A549 (cell line): ENCODE results near the gene SCYGR8. TPM values are rescaled to one million over a fixed set of nuclear protein-coding genes. Genes with fewer than 3 reads are reported as not detected.
"Not testable (repeated sequence)": the region's sequence is repeated elsewhere in the genome, so short reads cannot be mapped to it uniquely, and the experiment has no call there.

Experiments
- ATAC-seq, 2 experiments: fragments of 200-7000 bp in 1 of 2; fragments of >200 bp in 1 of 2; cut with Nextera tagmentation in 1 of 2; cut with Tn5 transposase in 1 of 2; 3 replicates each; pipeline versions ENCODE4 v1.8.0 to v1.9.1; 2018 to 2020; ENCODE audit warnings: mild to moderate bottlenecking in 1 of 2, moderate library complexity in 1 of 2
- CTCF ChIA-PET: fragments of 300-600 bp; sonication (Branson Sonifier 250); formaldehyde crosslinking; extraction: SDS; loops from one replicate; lab custom pipeline; 2021; ENCODE audit warnings: antibody characterized with exemption, inconsistent platforms; lab: Yijun Ruan, JAX
- POLR2A ChIA-PET: fragments of 350-600 bp; formaldehyde crosslinking; extraction: SDS; loops from one replicate; lab custom pipeline; 2021; ENCODE audit warnings: antibody characterized with exemption, inconsistent platforms; lab: Yijun Ruan, JAX
- DNase-seq, 2 experiments: peaks; one replicate each; pipeline versions ENCODE4 v3.0.0 to v3.0.0-alpha.2; 2011 to 2016; ENCODE audit warnings: low read depth in 1 of 2, low spot score in 1 of 2
- FAIRE-seq: peaks from 2 replicates; lab custom pipeline; 2011; peaks lifted over from hg19 to GRCh38; lab: Jason Lieb, UNC
- H3K27ac ChIP-seq, 2 experiments: fragments of >200 bp; sonication (Bioruptor Twin); formaldehyde crosslinking; 3 replicates each; pipeline ENCODE4 v1.5.1; 2016 to 2017
- H3K4me1 ChIP-seq: fragments of >200 bp; sonication (Bioruptor Twin); formaldehyde crosslinking; 3 replicates; pipeline ENCODE4 v1.6.1; 2016
- H3K4me2 ChIP-seq: fragments of >200 bp; sonication (Bioruptor Twin); formaldehyde crosslinking; 3 replicates; pipeline ENCODE4 v1.6.1; 2016
- H3K4me3 ChIP-seq: fragments of >200 bp; sonication (Bioruptor Twin); formaldehyde crosslinking; 3 replicates; pipeline ENCODE4 v1.5.1; 2016
- H3K9me3 ChIP-seq: fragments of >200 bp; sonication (Bioruptor Twin); formaldehyde crosslinking; 3 replicates; pipeline ENCODE4 v1.6.1; 2016
- ATOH8 ChIP-seq: fragments of 250-450 bp; sonication (Bioruptor Pico); IDR thresholded peaks from 2 replicates; pipeline ENCODE4 v1.5.0; 2020; ENCODE audit warnings: low read depth, mild to moderate bottlenecking, moderate library complexity
- BHLHE40 ChIP-seq: IDR thresholded peaks from 2 replicates; pipeline ENCODE4 v1.6.1; 2012; ENCODE audit warnings: low read depth, low read length, inconsistent platforms
- CBX2 ChIP-seq: fragments of 200-600 bp; sonication (generic); IDR thresholded peaks from 2 replicates; pipeline ENCODE4 v1.6.1; 2016; ENCODE audit warnings: low read depth, mild to moderate bottlenecking, borderline replicate concordance
- CTCF ChIP-seq: fragments of >200 bp; sonication (Bioruptor Twin); formaldehyde crosslinking; IDR thresholded peaks from 3 replicates; pipeline ENCODE4 v1.5.1; 2016
- EP300 ChIP-seq, 2 experiments: fragments of >200 bp; sonication (Bioruptor Twin); formaldehyde crosslinking; IDR thresholded peaks; 2 replicates in 1 of 2; 3 replicates in 1 of 2; pipeline ENCODE4 v1.6.1; 2016 to 2017
- FOXS1 ChIP-seq: fragments of 250-450 bp; sonication (Bioruptor Pico); IDR thresholded peaks from 2 replicates; pipeline ENCODE4 v1.5.0; 2020; ENCODE audit warnings: mild to moderate bottlenecking, moderate library complexity
- GATA3 ChIP-seq: IDR thresholded peaks from 2 replicates; pipeline ENCODE4 v1.6.1; 2012; ENCODE audit warnings: borderline replicate concordance
- HDAC2 ChIP-seq: fragments of 200-600 bp; sonication (generic); IDR thresholded peaks from 2 replicates; pipeline ENCODE4 v1.6.1; 2016
- HEYL ChIP-seq: fragments of 250-450 bp; sonication (Bioruptor Pico); IDR thresholded peaks from 2 replicates; pipeline ENCODE4 v1.8.0; 2021; ENCODE audit warnings: mild to moderate bottlenecking, moderate library complexity
- HOXA7 ChIP-seq: fragments of 250-450 bp; sonication (Bioruptor Pico); IDR thresholded peaks from 2 replicates; pipeline ENCODE4 v1.5.0; 2020; ENCODE audit warnings: mild to moderate bottlenecking, moderate library complexity
- JUN ChIP-seq, 2 experiments: fragments of >200 bp; sonication (Bioruptor Twin); formaldehyde crosslinking; IDR thresholded peaks; 2 replicates in 1 of 2; 3 replicates in 1 of 2; pipeline ENCODE4 v1.6.1; 2016 to 2017
- KDM1A ChIP-seq: fragments of 200-600 bp; sonication (generic); IDR thresholded peaks from 2 replicates; pipeline ENCODE4 v1.6.1; 2016; ENCODE audit warnings: low read depth, mild to moderate bottlenecking
- KDM5A ChIP-seq: fragments of 200-600 bp; sonication (generic); IDR thresholded peaks from 2 replicates; pipeline ENCODE4 v1.6.1; 2016; ENCODE audit warnings: antibody characterized with exemption, mild to moderate bottlenecking
- MAX ChIP-seq: IDR thresholded peaks from 2 replicates; pipeline ENCODE4 v1.6.1; 2012
- NFE2L2 ChIP-seq: fragments of 150-350 bp; conservative IDR thresholded peaks from 2 replicates; pipeline ENCODE4 v1.6.1; 2014; ENCODE audit warnings: low read length
- NR3C1 ChIP-seq: fragments of >200 bp; sonication (Bioruptor Twin); formaldehyde crosslinking; IDR thresholded peaks from 3 replicates; pipeline ENCODE4 v1.6.1; 2017
- PBX3 ChIP-seq: IDR thresholded peaks from 2 replicates; pipeline ENCODE4 v1.6.1; 2012
- POLR2A ChIP-seq: IDR thresholded peaks from 2 replicates; pipeline ENCODE4 v1.6.1; 2012; ENCODE audit warnings: mild to moderate bottlenecking, low read length
- POLR2AphosphoS2 ChIP-seq: conservative IDR thresholded peaks from 2 replicates; pipeline ENCODE4 v1.6.1; 2012; ENCODE audit warnings: low read length, improper control_type of control experiment, inconsistent platforms
- RAD21 ChIP-seq, 2 experiments: fragments of >200 bp in 1 of 2; sonication (Bioruptor Twin) in 1 of 2; formaldehyde crosslinking in 1 of 2; IDR thresholded peaks in 1 of 2; conservative IDR thresholded peaks in 1 of 2; 2 replicates in 1 of 2; 3 replicates in 1 of 2; pipeline ENCODE4 v1.6.1; 2012 to 2018; ENCODE audit warnings: inconsistent platforms in 1 of 2
- REST ChIP-seq: fragments of 200-600 bp; sonication (generic); IDR thresholded peaks from 2 replicates; pipeline ENCODE4 v1.6.1; 2016; ENCODE audit warnings: antibody characterized with exemption, mild to moderate bottlenecking, moderate library complexity
- RNF2 ChIP-seq: fragments of 200-600 bp; sonication (generic); IDR thresholded peaks from 2 replicates; pipeline ENCODE4 v1.6.1; 2016; ENCODE audit warnings: low read depth, mild to moderate bottlenecking, antibody characterized with exemption, moderate library complexity, borderline replicate concordance
- SMC3 ChIP-seq: fragments of >200 bp; sonication (Bioruptor Twin); formaldehyde crosslinking; IDR thresholded peaks from 3 replicates; pipeline ENCODE4 v1.6.1; 2018; ENCODE audit warnings: inconsistent platforms
- TP53 ChIP-seq: fragments of 250-450 bp; sonication (Bioruptor Pico); IDR thresholded peaks from 2 replicates; pipeline ENCODE4 v1.5.0; 2021; ENCODE audit warnings: mild to moderate bottlenecking, moderate library complexity
- ZC3H11A ChIP-seq: fragments of 450-650 bp; IDR thresholded peaks from 2 replicates; pipeline ENCODE4 v1.6.1; 2014; ENCODE audit warnings: antibody characterized with exemption, mild to moderate bottlenecking
- ZFP36 ChIP-seq: fragments of 450-650 bp; IDR thresholded peaks from 2 replicates; pipeline ENCODE4 v1.6.1; 2014; ENCODE audit warnings: borderline replicate concordance; ENCODE audit not compliant: partially characterized antibody
- ZNF302 ChIP-seq: fragments of 250-450 bp; sonication (Bioruptor Pico); IDR thresholded peaks from 2 replicates; pipeline ENCODE4 v1.9.0; 2021; ENCODE audit warnings: inconsistent platforms, mild to moderate bottlenecking, moderate library complexity
- WGBS: methylation state at CpG from one replicate; pipeline ENCODE4 v1.1.6; 2017; ENCODE audit errors: missing lambda C conversion rate; 5-methylcytosine and 5-hydroxymethylcytosine counted together
- polyA plus RNA-seq, 4 experiments: library from polyadenylated mRNA; depleted of rRNA in 3 of 4; stranded (reverse); fragments of >200 nt; fragmentation: RNase III in 1 of 4; extraction: RNeasy Plus Mini Kit Qiagen cat#74134 plus additional on column Dnase treatment in 1 of 4; gene quantifications; 2 replicates in 3 of 4; 3 replicates in 1 of 4; pipeline ENCODE4 v1.2.3, GENCODE V29; 2011 to 2017

SCYGR8 gene
- polyA plus RNA-seq, 2 of the 4 experiments (the other 2 are of a cell fraction), result not detected

GRCh38 chr2:227739351-227739750, 6.3 kb upstream of the SCYGR8 start:
- FAIRE-seq, result no peak
- no peaks in the 10 kb centered on the region for H3K9me3 ChIP-seq
- no peak for DNase-seq
- CTCF ChIA-PET, result interaction anchor here (0.6 to 2.2 kb wide), 3 partner anchors 27 to 259 kb away, joined by 3 to 9 read pairs (median 3); no protein-coding TSS in a partner anchor
- 92% methylated on average over 14 of the region's 14 CpGs for WGBS
- POLR2A ChIA-PET, result no interaction called here
- H3K4me3 ChIP-seq, result no peak overlapping the region
- H3K27ac ChIP-seq, result no peak overlapping the region
- no peak overlapping the region for H3K4me2 ChIP-seq
- TF ChIP-seq HDAC2, result no peak
- no peak for TF ChIP-seq ATOH8 (CRISPR knock-in tag)
- TF ChIP-seq CTCF, result no peak
- no peak for TF ChIP-seq PBX3
- TF ChIP-seq FOXS1 (CRISPR knock-in tag), result no peak
- no peak for TF ChIP-seq SMC3
- no peak for TF ChIP-seq ZFP36
- TF ChIP-seq HEYL, result no peak
- no peak for TF ChIP-seq ZNF302
- TF ChIP-seq NR3C1, result no peak
- TF ChIP-seq JUN (IDR thresholded peaks at IDR 0.05), result no peak
- TF ChIP-seq KDM1A, result no peak
- no peak for TF ChIP-seq MAX
- no peak for TF ChIP-seq CBX2
- no peak for TF ChIP-seq RNF2
- TF ChIP-seq KDM5A, result no peak
- TF ChIP-seq GATA3, result no peak
- TF ChIP-seq EP300 (IDR thresholded peaks at IDR 0.05), result no peak
- no peaks in the 10 kb centered on the region for H3K4me1 ChIP-seq
- ATAC-seq, result no peak

- WGBS, result 65% methylated on average over 7 of the region's 7 CpGs
- H3K4me1 ChIP-seq, H3K4me3 ChIP-seq, H3K4me2 ChIP-seq, POLR2A ChIA-PET, FAIRE-seq, H3K9me3 ChIP-seq, H3K27ac ChIP-seq, ATAC-seq: not testable (repeated sequence)
- peak in 1 of 2 experiments; percentile 29 for DNase-seq
- CTCF ChIA-PET, result interaction anchor here (0.6 kb wide), 1 partner anchor 18 kb away, joined by 3 read pairs; no protein-coding TSS in a partner anchor
These were observed 5.0 kb upstream of the SCYGR8 start for GRCh38 chr2:227740705-227741104.

GRCh38 chr2:227748079-227748478, 2.4 kb downstream of the SCYGR8 start:
- CTCF ChIA-PET, result no interaction called here
- 70% methylated on average over 6 of the region's 6 CpGs for WGBS
- POLR2A ChIA-PET, result no interaction called here
- FAIRE-seq, result no peak
- peak; percentile 43 to 82; a peak in 4 of 6 replicates for ATAC-seq
- Histone ChIP-seq H3K4me1 (no peaks in the 10 kb centered on the region), H3K9me3 (no peaks in the 10 kb centered on the region), H3K27ac (no peak overlapping the region), H3K4me3 (no peak overlapping the region), H3K4me2 (no peak overlapping the region)
- peak; percentile 10 to 51 for DNase-seq
- TF ChIP-seq ATOH8 (CRISPR knock-in tag) (no peak), ZC3H11A (no peak), RAD21 (conservative IDR thresholded peaks at IDR 0.05 in 1 of 2, IDR thresholded peaks at IDR 0.05 in 1 of 2) (peak in 1 of 2 experiments; percentile 48; a peak in 2 of 5 replicates), PBX3 (no peak), NFE2L2 (no peak), HDAC2 (no peak), HOXA7 (CRISPR knock-in tag) (no peak), POLR2A (no peak), BHLHE40 (no peak), TP53 (CRISPR knock-in tag) (no peak), POLR2AphosphoS2 (no peak), REST (no peak)
